ENCODE data around the gene RAB15.

- TF ChIP-seq, protein P1, sequence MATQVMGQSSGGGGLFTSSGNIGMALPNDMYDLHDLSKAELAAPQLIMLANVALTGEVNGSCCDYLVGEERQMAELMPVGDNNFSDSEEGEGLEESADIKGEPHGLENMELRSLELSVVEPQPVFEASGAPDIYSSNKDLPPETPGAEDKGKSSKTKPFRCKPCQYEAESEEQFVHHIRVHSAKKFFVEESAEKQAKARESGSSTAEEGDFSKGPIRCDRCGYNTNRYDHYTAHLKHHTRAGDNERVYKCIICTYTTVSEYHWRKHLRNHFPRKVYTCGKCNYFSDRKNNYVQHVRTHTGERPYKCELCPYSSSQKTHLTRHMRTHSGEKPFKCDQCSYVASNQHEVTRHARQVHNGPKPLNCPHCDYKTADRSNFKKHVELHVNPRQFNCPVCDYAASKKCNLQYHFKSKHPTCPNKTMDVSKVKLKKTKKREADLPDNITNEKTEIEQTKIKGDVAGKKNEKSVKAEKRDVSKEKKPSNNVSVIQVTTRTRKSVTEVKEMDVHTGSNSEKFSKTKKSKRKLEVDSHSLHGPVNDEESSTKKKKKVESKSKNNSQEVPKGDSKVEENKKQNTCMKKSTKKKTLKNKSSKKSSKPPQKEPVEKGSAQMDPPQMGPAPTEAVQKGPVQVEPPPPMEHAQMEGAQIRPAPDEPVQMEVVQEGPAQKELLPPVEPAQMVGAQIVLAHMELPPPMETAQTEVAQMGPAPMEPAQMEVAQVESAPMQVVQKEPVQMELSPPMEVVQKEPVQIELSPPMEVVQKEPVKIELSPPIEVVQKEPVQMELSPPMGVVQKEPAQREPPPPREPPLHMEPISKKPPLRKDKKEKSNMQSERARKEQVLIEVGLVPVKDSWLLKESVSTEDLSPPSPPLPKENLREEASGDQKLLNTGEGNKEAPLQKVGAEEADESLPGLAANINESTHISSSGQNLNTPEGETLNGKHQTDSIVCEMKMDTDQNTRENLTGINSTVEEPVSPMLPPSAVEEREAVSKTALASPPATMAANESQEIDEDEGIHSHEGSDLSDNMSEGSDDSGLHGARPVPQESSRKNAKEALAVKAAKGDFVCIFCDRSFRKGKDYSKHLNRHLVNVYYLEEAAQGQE (IDR thresholded peaks at IDR 0.05; ENCODE audit: borderline replicate concordance), result no peak
- TF ChIP-seq, protein P1 (CRISPR knock-in tag; IDR thresholded peaks at IDR 0.05; ENCODE audit: low read depth), result no peak
- TF ChIP-seq ZNF274 (IDR thresholded peaks at IDR 0.05; ENCODE audit: borderline replicate concordance, low read depth, low read length) (no peak), CBX3 (IDR thresholded peaks at IDR 0.05; ENCODE audit: borderline replicate concordance in 1 of 2, low read length in 2 of 2) (no peak), BCL6 (CRISPR knock-in tag; IDR thresholded peaks at IDR 0.05) (no peak), MAFF (IDR thresholded peaks at IDR 0.05; ENCODE audit: low read length) (no peak), USF2 (CRISPR knock-in tag; IDR thresholded peaks at IDR 0.05) (no peak), BHLHE40 (IDR thresholded peaks at IDR 0.05; ENCODE audit: low read length) (no peak), ZC3H11A (IDR thresholded peaks at IDR 0.05; ENCODE audit: low read depth, low read length) (no peak)
Measured at GRCh38 chr14:64939817-64940190, 32.3 kb downstream of the RAB15 start.
